Mucosa of descending colon (tissue), 3 donors: ENCODE data around the gene DHRS7. TPM values are rescaled to one million over a fixed set of nuclear protein-coding genes. Genes with fewer than 3 reads are reported as not detected.

Experiments used
- ATAC-seq: fragments of 200-7000 bp; cut with Tn5 transposase; one replicate; pipeline ENCODE4 v1.9.1; 2020; ENCODE audit warnings: mild to moderate bottlenecking, moderate library complexity
- DNase-seq, 3 donors: peaks; one replicate each; pipeline ENCODE4 v3.0.0-alpha.2; 2020
- H3K36me3 ChIP-seq: fragments of 200-600 bp; one replicate; pipeline ENCODE4 v1.8.0; 2021; ENCODE audit warnings: low read depth, mild to moderate bottlenecking
- H3K4me1 ChIP-seq: fragments of 200-600 bp; one replicate; pipeline ENCODE4 v1.8.0; 2021; ENCODE audit warnings: low read depth, mild to moderate bottlenecking
- H3K4me3 ChIP-seq: fragments of 200-600 bp; one replicate; pipeline ENCODE4 v1.8.0; 2021; ENCODE audit warnings: mild to moderate bottlenecking
- H3K9me3 ChIP-seq: fragments of 200-600 bp; one replicate; pipeline ENCODE4 v1.8.0; 2021; ENCODE audit warnings: mild to moderate bottlenecking
- CTCF ChIP-seq: fragments of 200-600 bp; IDR thresholded peaks from one replicate; pipeline ENCODE4 v1.8.0; 2022; ENCODE audit warnings: antibody characterized with exemption, mild to moderate bottlenecking
- intact Hi-C, 2 donors: fragments of 100-400 bp; cut with DNase I in 1 of 2; cut with micrococcal nuclease in 1 of 2; formaldehyde crosslinking; loops; one replicate each; pipeline versions ENCODE4 v1.11.0 to v1.11.1; 2022; cut with DNase I, micrococcal nuclease
- total RNA-seq, 3 donors: library from RNA; stranded (reverse); fragmentation: NEBNext Ultra II Directional in 2 of 3; extraction: Animal tissue kit (Norgen Biotek cat#: 25700) in 2 of 3; gene quantifications; one replicate each; pipeline versions ENCODE4 v1.2.1 to v1.2.4, GENCODE V29; 2021 to 2023
- donor health status: DM: no; HTN: no; CAD: no; lungs with moderate emphysema.
- donor health status: DM: no; HTN: no; CAD: no.
- donor health status: DM: no; HTN: yes; CAD: no.

The DHRS7 gene
- total RNA-seq, 3 donors from 2014 or later, result 63.4 to 96.3 (median 83.5) TPM

GRCh38 chr14:60097974-60098373 lies 67.2 kb downstream of the DHRS7 start:
- TF ChIP-seq CTCF, result no peak
- H3K4me3 ChIP-seq, result no peak overlapping the region
- H3K36me3 ChIP-seq, result no peaks in the 10 kb centered on the region
- DNase-seq, result no peak
- ATAC-seq, result no peak
- H3K9me3 ChIP-seq, result no peaks in the 10 kb centered on the region
- intact Hi-C loops, result loop anchor here in 1 of 2 donors (10.0 kb wide), 1 partner anchor 147 kb away; the partner anchor contains the start of gene PPM1A
- H3K4me1 ChIP-seq, result peaks cover 11% of the 10 kb centered on the region

GRCh38 chr14:60095781-60096450 lies 69.3 kb downstream of the DHRS7 start:
- Histone ChIP-seq H3K4me3 (no peak overlapping the region), H3K36me3 (no peaks in the 10 kb centered on the region), H3K4me1 (peaks cover 14% of the 10 kb centered on the region), H3K9me3 (no peaks in the 10 kb centered on the region)
- ATAC-seq (no peak), DNase-seq (peak in 1 of 3 donors; percentile 19)
- intact Hi-C loops, result loop anchor here in 1 of 2 donors (10.0 kb wide), 1 partner anchor 149 kb away; the partner anchor contains the start of gene PPM1A
- TF ChIP-seq CTCF, result no peak

DNA sequence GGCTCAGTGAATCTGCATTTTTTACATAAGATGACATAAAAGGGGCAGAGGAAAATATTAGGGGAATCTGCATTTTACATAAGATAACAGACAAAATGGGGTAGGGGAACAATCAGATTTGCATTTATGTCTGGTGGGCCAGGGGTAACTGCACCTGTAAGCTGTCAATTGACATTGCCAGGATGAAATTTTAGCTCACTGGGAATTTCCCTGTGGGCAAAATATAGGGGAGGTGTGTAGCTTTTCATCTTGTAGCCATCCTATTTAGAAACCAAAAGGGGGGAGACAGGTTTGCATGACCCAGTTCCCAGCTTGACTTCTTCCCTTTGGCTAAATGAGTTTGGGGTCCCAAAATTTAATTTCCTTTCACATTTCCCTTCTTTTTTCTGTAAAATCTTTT lies 70.0 kb downstream of the DHRS7 start:
- DNase-seq, result no peak
- no peak for TF ChIP-seq CTCF
- peaks cover 14% of the 10 kb centered on the region for H3K4me1 ChIP-seq
- no peak for ATAC-seq
- intact Hi-C loops, result loop anchor here in 1 of 2 donors (10.0 kb wide), 1 partner anchor 150 kb away; the partner anchor contains the start of gene PPM1A
- no peaks in the 10 kb centered on the region for H3K36me3 ChIP-seq
- H3K4me3 ChIP-seq, result no peak overlapping the region
- no peaks in the 10 kb centered on the region for H3K9me3 ChIP-seq

DNA sequence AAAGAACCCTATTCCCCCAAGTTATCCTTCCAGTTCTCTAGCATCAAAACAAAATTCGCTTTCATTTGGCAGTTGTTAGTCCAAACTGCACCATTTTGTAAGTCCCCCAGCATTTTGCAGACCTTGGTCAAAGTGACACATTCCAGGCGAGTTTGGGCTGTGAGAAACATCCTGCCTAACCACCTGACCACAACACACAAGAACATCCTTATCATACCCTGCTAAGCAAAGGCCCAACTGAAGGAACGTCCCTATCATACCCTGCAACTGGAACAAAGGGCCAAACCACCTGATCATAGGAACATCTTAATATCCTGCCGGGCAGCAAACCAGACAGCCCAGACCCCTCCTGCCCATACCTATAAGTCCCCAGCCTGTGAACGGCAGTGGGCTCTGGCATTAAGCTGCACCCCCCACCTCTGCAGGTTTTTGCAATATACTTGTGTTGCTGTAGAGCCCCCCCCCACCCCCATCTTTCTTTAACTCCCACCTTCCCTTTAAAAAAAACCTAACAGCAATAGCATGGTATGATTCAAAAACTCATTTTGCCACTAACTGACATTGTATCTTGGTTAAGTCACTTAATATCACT lies 70.8 kb downstream of the DHRS7 start:
- no peaks in the 10 kb centered on the region for H3K36me3 ChIP-seq
- DNase-seq (no peak), ATAC-seq (no peak)
- TF ChIP-seq CTCF, result no peak
- H3K9me3 ChIP-seq, result no peaks in the 10 kb centered on the region
- H3K4me1 ChIP-seq, result peaks cover 14% of the 10 kb centered on the region
- H3K4me3 ChIP-seq, result no peak overlapping the region
- intact Hi-C loops, result loop anchor here in 1 of 2 donors (10.0 kb wide), 1 partner anchor 150 kb away; the partner anchor contains the start of gene PPM1A

Other genes starting within 250 kb of the DHRS7 start
- gene LRRC9, start 245.3 kb downstream of the DHRS7 start, total RNA-seq, result under 1 TPM in 1 of 3 donors, not detected in 2; 0.58 TPM
- gene PCNX4, start 73.5 kb downstream of the DHRS7 start, total RNA-seq, result 10 to 100 TPM; 23.7 to 32.0 (median 25.7) TPM
- 100 to 1,000 TPM; 102 to 124 (median 111) TPM for gene PPM1A, start 83.8 kb upstream of the DHRS7 start, total RNA-seq